ENCODE data around the gene RCOR2.
A peak's percentile ranks its signal among the peaks of the same experiment; 100 is the strongest.

Gene RCOR2

GRCh38 chr11:63879598-63880402 lies 37.2 kb downstream of the RCOR2 start:
- Histone ChIP-seq H2BK15ac (ENCODE audit: low read depth, poor library complexity, severe bottlenecking) (no peak overlapping the region), H3K9ac (ENCODE audit: low read length) (peak overlapping the region; percentile 68), H2AFZ (ENCODE audit: low read depth, low read length) (no peak overlapping the region), H2BK120ac (ENCODE audit: low read depth, low read length) (no peak overlapping the region), H2BK12ac (ENCODE audit: low read length in 2 of 2) (peak overlapping the region in 1 of 2 experiments; percentile 19), H2AK5ac (ENCODE audit: low read length, severe bottlenecking) (peak overlapping the region; percentile 15), H3K27ac (ENCODE audit: low read length, poor library complexity, severe bottlenecking) (peak overlapping the region; percentile 33), H3K9me3 (ENCODE audit: control insufficient read depth, low read length) (no peaks in the 10 kb centered on the region), H3K36me3 (ENCODE audit: control insufficient read depth in 1 of 2, insufficient read depth in 2 of 2, low read depth in 1 of 2, low read length in 2 of 2) (peaks cover 10 to 12% of the 10 kb centered on the region in 2 experiments), H3K18ac (ENCODE audit: low read depth in 1 of 2, low read length in 2 of 2) (peak overlapping the region in 1 of 2 experiments; percentile 38), H2BK5ac (ENCODE audit: low read depth, low read length, poor library complexity, severe bottlenecking) (no peak overlapping the region), H3K4ac (ENCODE audit: low read depth in 1 of 2, low read length in 2 of 2) (no peak overlapping the region), H3K23ac (ENCODE audit: low read length in 2 of 2) (no peak overlapping the region), H3K27me3 (ENCODE audit: control insufficient read depth in 1 of 2, insufficient read depth in 1 of 2, low read length in 2 of 2) (no peaks in the 10 kb centered on the region), H3K4me3 (ENCODE audit: insufficient read depth in 1 of 2, low read depth in 1 of 2, low read length in 2 of 2) (peak overlapping the region in 1 of 2 experiments; percentile 42), H3K4me1 (ENCODE audit: control insufficient read depth, insufficient read depth, low read depth, low read length) (peaks cover 17% of the 10 kb centered on the region), H3K79me1 (replicated peaks; ENCODE audit: low read length, poor library complexity, severe bottlenecking) (peaks cover 48% of the 10 kb centered on the region), H4K91ac (ENCODE audit: low read length) (no peak overlapping the region), H3K14ac (ENCODE audit: low read length in 2 of 2) (no peak overlapping the region), H3K4me2 (ENCODE audit: low read length, poor library complexity, severe bottlenecking) (no peak overlapping the region), H4K8ac (ENCODE audit: low read length) (no peak overlapping the region)
- 23% methylated on average over 1 of the region's 2 CpGs for WGBS
- peak; percentile 34 for DNase-seq

- Histone ChIP-seq H3K4me3 (ENCODE audit: insufficient read depth in 1 of 2, low read depth in 1 of 2, low read length in 2 of 2) (no peak overlapping the region), H3K23ac (ENCODE audit: low read length in 2 of 2) (no peak overlapping the region), H3K36me3 (ENCODE audit: control insufficient read depth in 1 of 2, insufficient read depth in 2 of 2, low read depth in 1 of 2, low read length in 2 of 2) (peaks cover 10 to 13% of the 10 kb centered on the region in 2 experiments), H3K4ac (ENCODE audit: low read depth in 1 of 2, low read length in 2 of 2) (no peak overlapping the region), H3K27ac (ENCODE audit: low read length, poor library complexity, severe bottlenecking) (no peak overlapping the region), H4K91ac (ENCODE audit: low read length) (no peak overlapping the region), H2BK15ac (ENCODE audit: low read depth, poor library complexity, severe bottlenecking) (no peak overlapping the region), H3K4me2 (ENCODE audit: low read length, poor library complexity, severe bottlenecking) (no peak overlapping the region), H2BK12ac (ENCODE audit: low read length in 2 of 2) (no peak overlapping the region), H3K14ac (ENCODE audit: low read length in 2 of 2) (peak overlapping the region in 1 of 2 experiments; percentile 18), H3K18ac (ENCODE audit: low read depth in 1 of 2, low read length in 2 of 2) (no peak overlapping the region), H3K9ac (ENCODE audit: low read length) (no peak overlapping the region), H2AFZ (ENCODE audit: low read depth, low read length) (no peak overlapping the region), H3K4me1 (ENCODE audit: control insufficient read depth, insufficient read depth, low read depth, low read length) (peaks cover 23% of the 10 kb centered on the region), H4K8ac (ENCODE audit: low read length) (no peak overlapping the region), H3K27me3 (ENCODE audit: control insufficient read depth in 1 of 2, insufficient read depth in 1 of 2, low read length in 2 of 2) (no peaks in the 10 kb centered on the region), H3K9me3 (ENCODE audit: control insufficient read depth, low read length) (no peaks in the 10 kb centered on the region), H2AK5ac (ENCODE audit: low read length, severe bottlenecking) (no peak overlapping the region), H3K79me1 (replicated peaks; ENCODE audit: low read length, poor library complexity, severe bottlenecking) (peaks cover 44% of the 10 kb centered on the region), H2BK120ac (ENCODE audit: low read depth, low read length) (no peak overlapping the region), H2BK5ac (ENCODE audit: low read depth, low read length, poor library complexity, severe bottlenecking) (no peak overlapping the region)
- WGBS = 99% methylated on average over 6 of the region's 6 CpGs
- DNase-seq = no peak
Observed at GRCh38 chr11:63877658-63878241, 39.2 kb downstream of the RCOR2 start.

GRCh38 chr11:63876616-63877015 lies 40.3 kb downstream of the RCOR2 start:
- H3K9ac ChIP-seq (ENCODE audit: low read length) = no peak overlapping the region

GRCh38 chr11:63875506-63876065 lies 41.4 kb downstream of the RCOR2 start:
- peak overlapping the region in 1 of 2 experiments; percentile 19 for H3K14ac ChIP-seq (ENCODE audit: low read length in 2 of 2)
- H3K27me3 ChIP-seq (ENCODE audit: control insufficient read depth in 1 of 2, insufficient read depth in 1 of 2, low read length in 2 of 2) = no peaks in the 10 kb centered on the region
- DNase-seq = no peak
- no peak overlapping the region for H3K4me2 ChIP-seq (ENCODE audit: low read length, poor library complexity, severe bottlenecking)
- WGBS = 78% methylated on average over 6 of the region's 8 CpGs
- no peak overlapping the region for H2BK15ac ChIP-seq (ENCODE audit: low read depth, poor library complexity, severe bottlenecking)
- no peak overlapping the region for H3K23ac ChIP-seq (ENCODE audit: low read length in 2 of 2)
- H3K4me1 ChIP-seq (ENCODE audit: control insufficient read depth, insufficient read depth, low read depth, low read length) = peaks cover 34% of the 10 kb centered on the region
- H3K4me3 ChIP-seq (ENCODE audit: insufficient read depth in 1 of 2, low read depth in 1 of 2, low read length in 2 of 2) = no peak overlapping the region
- no peak overlapping the region for H2BK5ac ChIP-seq (ENCODE audit: low read depth, low read length, poor library complexity, severe bottlenecking)
- H3K79me1 ChIP-seq (replicated peaks; ENCODE audit: low read length, poor library complexity, severe bottlenecking) = peaks cover 32% of the 10 kb centered on the region
- no peak overlapping the region for H4K8ac ChIP-seq (ENCODE audit: low read length)
- no peaks in the 10 kb centered on the region for H3K9me3 ChIP-seq (ENCODE audit: control insufficient read depth, low read length)
- H3K9ac ChIP-seq (ENCODE audit: low read length) = no peak overlapping the region
- H3K27ac ChIP-seq (ENCODE audit: low read length, poor library complexity, severe bottlenecking) = no peak overlapping the region
- no peak overlapping the region for H2BK120ac ChIP-seq (ENCODE audit: low read depth, low read length)
- no peak overlapping the region for H2AFZ ChIP-seq (ENCODE audit: low read depth, low read length)
- H3K18ac ChIP-seq (ENCODE audit: low read depth in 1 of 2, low read length in 2 of 2) = no peak overlapping the region
- no peak overlapping the region for H3K4ac ChIP-seq (ENCODE audit: low read depth in 1 of 2, low read length in 2 of 2)
- no peak overlapping the region for H2BK12ac ChIP-seq (ENCODE audit: low read length in 2 of 2)
- peaks cover 10 to 12% of the 10 kb centered on the region in 2 experiments for H3K36me3 ChIP-seq (ENCODE audit: control insufficient read depth in 1 of 2, insufficient read depth in 2 of 2, low read depth in 1 of 2, low read length in 2 of 2)
- no peak overlapping the region for H4K91ac ChIP-seq (ENCODE audit: low read length)
- H2AK5ac ChIP-seq (ENCODE audit: low read length, severe bottlenecking) = no peak overlapping the region

More at GRCh38 chr11:63876616-63877015, 40.3 kb downstream of the RCOR2 start:
- peaks cover 37% of the 10 kb centered on the region for H3K79me1 ChIP-seq (replicated peaks; ENCODE audit: low read length, poor library complexity, severe bottlenecking)
- no peak overlapping the region for H2BK15ac ChIP-seq (ENCODE audit: low read depth, poor library complexity, severe bottlenecking)
- no peak overlapping the region for H2AFZ ChIP-seq (ENCODE audit: low read depth, low read length)
- peaks cover 10 to 12% of the 10 kb centered on the region in 2 experiments for H3K36me3 ChIP-seq (ENCODE audit: control insufficient read depth in 1 of 2, insufficient read depth in 2 of 2, low read depth in 1 of 2, low read length in 2 of 2)
- no peaks in the 10 kb centered on the region for H3K9me3 ChIP-seq (ENCODE audit: control insufficient read depth, low read length)
- H2BK5ac ChIP-seq (ENCODE audit: low read depth, low read length, poor library complexity, severe bottlenecking) = no peak overlapping the region
- H3K27ac ChIP-seq (ENCODE audit: low read length, poor library complexity, severe bottlenecking) = no peak overlapping the region
- no peak overlapping the region for H3K14ac ChIP-seq (ENCODE audit: low read length in 2 of 2)
- H3K18ac ChIP-seq (ENCODE audit: low read depth in 1 of 2, low read length in 2 of 2) = no peak overlapping the region
- no peak overlapping the region for H2AK5ac ChIP-seq (ENCODE audit: low read length, severe bottlenecking)
- no peak for DNase-seq
- no peak overlapping the region for H3K4me2 ChIP-seq (ENCODE audit: low read length, poor library complexity, severe bottlenecking)
- no peak overlapping the region for H3K23ac ChIP-seq (ENCODE audit: low read length in 2 of 2)
- no peak overlapping the region for H4K8ac ChIP-seq (ENCODE audit: low read length)
- H2BK120ac ChIP-seq (ENCODE audit: low read depth, low read length) = no peak overlapping the region
- H2BK12ac ChIP-seq (ENCODE audit: low read length in 2 of 2) = no peak overlapping the region
- H4K91ac ChIP-seq (ENCODE audit: low read length) = no peak overlapping the region
- H3K4ac ChIP-seq (ENCODE audit: low read depth in 1 of 2, low read length in 2 of 2) = no peak overlapping the region
- peaks cover 33% of the 10 kb centered on the region for H3K4me1 ChIP-seq (ENCODE audit: control insufficient read depth, insufficient read depth, low read depth, low read length)
- no peaks in the 10 kb centered on the region for H3K27me3 ChIP-seq (ENCODE audit: control insufficient read depth in 1 of 2, insufficient read depth in 1 of 2, low read length in 2 of 2)
- no peak overlapping the region for H3K4me3 ChIP-seq (ENCODE audit: insufficient read depth in 1 of 2, low read depth in 1 of 2, low read length in 2 of 2)
- WGBS = 98% methylated on average over 6 of the region's 6 CpGs

Data from mesenchymal stem cell (in vitro differentiated cells and primary cell).